ENCODE data around the gene ETHE1. TPM values are rescaled to one million over a fixed set of nuclear protein-coding genes. Genes with fewer than 3 reads are reported as not detected.

Gene ETHE1
- total RNA-seq = 49.2 and 93.6 TPM in 2 replicates

GRCh38 chr19:43526884-43527859 lies at the start of gene ETHE1:
TSS of gene ETHE1 (minus strand) at chr19:43527201. CDS start at chr19:43527177, 24 bp downstream.

GRCh38 chr19:43575156-43575950 lies 48.4 kb upstream of the ETHE1 start, which contains the start of the genes PINLYP and XRCC1:
TSS of gene PINLYP (plus strand) at chr19:43575801. CDS start at chr19:43577192, 1,391 bp downstream.
TSS of gene XRCC1 (minus strand) at chr19:43575527. CDS start at chr19:43575458, 69 bp downstream.

DNA sequence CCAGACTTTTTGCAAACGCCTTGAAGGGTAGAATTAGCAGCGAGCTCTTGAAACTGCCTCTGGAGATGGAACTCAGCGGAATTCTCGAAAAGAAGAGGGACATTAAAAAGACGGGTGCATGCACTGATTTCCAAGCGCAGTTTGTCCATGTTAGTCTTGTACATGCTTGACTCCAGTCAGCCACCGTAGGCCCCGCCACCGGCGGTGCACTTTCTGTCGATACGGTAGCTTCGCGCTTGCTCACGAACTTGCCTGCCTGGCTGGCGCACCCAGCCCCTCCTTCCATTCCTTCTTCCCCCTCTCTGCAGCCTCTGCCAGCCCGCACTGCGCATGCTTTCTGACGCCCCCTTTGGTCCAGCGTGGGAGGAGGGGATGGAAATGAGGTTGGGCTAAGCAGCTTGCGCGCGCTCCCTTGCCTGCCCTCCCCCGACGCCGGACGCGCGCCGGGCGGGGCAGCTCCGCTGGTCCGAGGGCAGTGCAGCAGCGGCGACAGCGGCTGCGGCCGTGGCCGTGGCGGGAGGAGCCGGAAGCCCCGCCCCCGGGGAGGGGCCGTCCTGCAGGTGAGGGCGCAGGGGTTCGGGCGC lies 6.1 kb upstream of the ETHE1 start, which contains the start of gene ZNF575:
TSS of gene ZNF575 (plus strand) at position 227 of the 584 bp plus-strand sequence. CDS start 1,235 bp downstream, outside the sequence.

GRCh38 chr19:43504426-43505185 lies 22.4 kb downstream of the ETHE1 start, which contains the start of gene PHLDB3:
TSS of gene PHLDB3 (minus strand) at chr19:43504746. CDS start at chr19:43504118, 628 bp downstream.

DNA sequence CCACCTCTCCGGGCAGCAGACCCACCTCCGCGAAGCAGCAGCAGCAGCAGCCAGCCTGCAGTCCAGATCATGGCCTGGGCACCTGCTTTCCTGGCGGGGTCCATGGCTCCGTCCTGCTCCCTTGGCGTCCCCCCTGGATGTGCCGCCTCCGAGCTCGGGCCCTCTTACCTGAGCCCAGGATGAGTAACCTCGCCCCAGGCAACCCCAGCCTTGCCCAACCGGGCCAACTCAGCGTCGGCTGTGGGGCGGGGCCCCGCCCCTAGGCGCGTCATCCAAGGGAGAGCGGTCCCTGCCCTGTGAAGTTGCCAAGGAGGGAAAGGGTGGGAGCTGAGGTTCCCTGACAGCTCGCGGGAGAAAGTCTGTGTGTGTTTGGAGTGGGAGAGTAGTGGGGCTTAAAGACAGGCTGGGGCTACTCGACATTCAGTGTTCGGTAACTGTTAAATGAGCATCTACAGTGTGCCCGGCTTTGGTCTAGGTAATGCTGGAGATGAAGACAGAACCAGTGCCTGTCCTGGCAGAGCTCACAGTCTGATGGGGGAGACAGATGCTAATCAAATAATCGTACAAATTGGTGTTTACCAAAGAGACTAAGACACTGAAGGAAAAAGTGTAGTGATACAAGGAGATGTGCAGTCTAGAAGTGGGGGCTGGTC lies 61.4 kb downstream of the ETHE1 start, which contains the start of gene LYPD3:
TSS of gene LYPD3 (minus strand) at position 141 of the 653 bp plus-strand sequence. CDS start at position 104, 37 bp downstream.

Other genes with a start within 250 kb of the ETHE1 start
- gene CD177, start 173.5 kb downstream of the ETHE1 start, total RNA-seq = not detected in 2 replicates
- not detected in 2 replicates for gene TEX101, start 112.3 kb downstream of the ETHE1 start, total RNA-seq
- gene LYPD3, start 61.6 kb downstream of the ETHE1 start, total RNA-seq = 0.43 TPM in 1 of 2 replicates, not detected in the other
- gene PHLDB3, start 22.5 kb downstream of the ETHE1 start, total RNA-seq = 10.9 and 13.2 TPM in 2 replicates
- 0.14 and 0.44 TPM in 2 replicates for gene ZNF575, start 6.0 kb upstream of the ETHE1 start, total RNA-seq
- 14.9 and 58.7 TPM in 2 replicates for gene XRCC1, start 48.3 kb upstream of the ETHE1 start, total RNA-seq
- 0.66 and 2.4 TPM in 2 replicates for gene PINLYP, start 48.6 kb upstream of the ETHE1 start, total RNA-seq
- gene IRGQ, start 68.9 kb upstream of the ETHE1 start, total RNA-seq = 22.8 and 38.9 TPM in 2 replicates
- 7.7 and 11.3 TPM in 2 replicates for gene ZNF576, start 69.4 kb upstream of the ETHE1 start, total RNA-seq
- gene SRRM5, start 84.9 kb upstream of the ETHE1 start, total RNA-seq = 0.22 TPM in 1 of 2 replicates, not detected in the other
- 20.9 and 25.2 TPM in 2 replicates for gene ZNF428, start 92.4 kb upstream of the ETHE1 start, total RNA-seq
- 0.88 and 2.1 TPM in 2 replicates for gene CADM4, start 112.6 kb upstream of the ETHE1 start, total RNA-seq
- 86.0 and 205 TPM in 2 replicates for gene PLAUR, start 143.0 kb upstream of the ETHE1 start, total RNA-seq
- not detected in 2 replicates for gene IRGC, start 188.9 kb upstream of the ETHE1 start, total RNA-seq
- gene SMG9, start 227.8 kb upstream of the ETHE1 start, total RNA-seq = 16.6 and 19.3 TPM in 2 replicates